Uterus (tissue), 2 donors: Measurements from ENCODE around the gene CCDC178.

ENCODE experiments used
- POLR2A ChIP-seq, 2 donors: fragments of 450-650 bp; IDR thresholded peaks; one replicate each; pipeline ENCODE4 v1.6.1; 2016; ENCODE audit warnings: antibody characterized with exemption in 2 of 2, mild to moderate bottlenecking in 1 of 2, moderate library complexity in 1 of 2
- TF ChIP-seq, protein P1 (sequence below), 4 experiments: fragments of 200-600 bp in 2 of 4; fragments of 450-650 bp in 2 of 4; sonication (generic) in 2 of 4; IDR thresholded peaks; one replicate each; pipeline ENCODE4 v1.5.1; 2016 to 2019; ENCODE audit warnings: antibody characterized with exemption in 4 of 4, mild to moderate bottlenecking in 2 of 4, moderate library complexity in 1 of 4

DNA sequence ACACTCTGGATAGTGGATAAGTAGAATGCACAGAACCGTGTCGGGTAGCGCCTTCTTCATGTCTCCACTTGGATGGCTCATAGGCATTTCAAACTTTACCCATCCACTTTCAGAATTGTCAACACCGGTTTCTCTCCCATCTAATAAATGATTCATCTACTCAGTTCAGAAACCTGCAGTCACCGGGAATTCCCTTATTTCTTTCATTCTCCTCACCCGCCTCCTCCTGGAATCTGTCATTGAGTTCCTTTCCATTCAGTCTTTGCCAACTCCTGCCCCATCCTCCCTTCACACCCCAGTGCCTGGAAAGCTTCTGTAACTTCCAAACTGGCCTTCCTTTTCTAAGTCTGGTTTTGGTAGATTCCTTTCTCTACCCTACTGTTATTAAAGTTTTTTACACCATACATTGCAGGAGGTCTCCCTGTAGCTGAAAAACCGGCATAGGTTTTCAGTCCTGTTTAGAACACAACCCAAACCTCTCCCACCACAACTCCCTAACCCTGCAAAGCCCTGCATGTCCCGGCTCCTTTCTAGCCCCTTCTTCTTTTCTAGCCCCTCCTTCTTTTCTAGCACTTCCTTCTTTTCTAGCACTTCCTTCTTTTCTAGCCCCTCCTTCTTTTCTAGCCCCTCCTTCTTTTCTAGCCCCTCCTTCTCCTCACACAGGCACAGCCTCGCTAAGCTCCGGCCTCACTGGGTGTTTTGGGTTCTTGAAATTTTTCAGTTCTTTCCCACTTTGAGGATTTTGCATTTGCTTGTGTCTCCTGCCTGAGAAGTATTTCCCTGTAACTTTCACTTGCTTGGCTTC is 533.8 kb downstream of the CCDC178 start:
- no peak for TF ChIP-seq POLR2A (IDR thresholded peaks at IDR 0.05)
- TF ChIP-seq, protein P1, sequence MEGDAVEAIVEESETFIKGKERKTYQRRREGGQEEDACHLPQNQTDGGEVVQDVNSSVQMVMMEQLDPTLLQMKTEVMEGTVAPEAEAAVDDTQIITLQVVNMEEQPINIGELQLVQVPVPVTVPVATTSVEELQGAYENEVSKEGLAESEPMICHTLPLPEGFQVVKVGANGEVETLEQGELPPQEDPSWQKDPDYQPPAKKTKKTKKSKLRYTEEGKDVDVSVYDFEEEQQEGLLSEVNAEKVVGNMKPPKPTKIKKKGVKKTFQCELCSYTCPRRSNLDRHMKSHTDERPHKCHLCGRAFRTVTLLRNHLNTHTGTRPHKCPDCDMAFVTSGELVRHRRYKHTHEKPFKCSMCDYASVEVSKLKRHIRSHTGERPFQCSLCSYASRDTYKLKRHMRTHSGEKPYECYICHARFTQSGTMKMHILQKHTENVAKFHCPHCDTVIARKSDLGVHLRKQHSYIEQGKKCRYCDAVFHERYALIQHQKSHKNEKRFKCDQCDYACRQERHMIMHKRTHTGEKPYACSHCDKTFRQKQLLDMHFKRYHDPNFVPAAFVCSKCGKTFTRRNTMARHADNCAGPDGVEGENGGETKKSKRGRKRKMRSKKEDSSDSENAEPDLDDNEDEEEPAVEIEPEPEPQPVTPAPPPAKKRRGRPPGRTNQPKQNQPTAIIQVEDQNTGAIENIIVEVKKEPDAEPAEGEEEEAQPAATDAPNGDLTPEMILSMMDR (IDR thresholded peaks at IDR 0.05), result no peak
